HCT116 (cell line): ENCODE results near the gene SELL. TPM values are rescaled to one million over a fixed set of nuclear protein-coding genes. Genes with fewer than 3 reads are reported as not detected.
"Not testable (repeated sequence)": the region's sequence is repeated elsewhere in the genome, so short reads cannot be mapped to it uniquely, and the experiment has no call there.

Experiments used
- ATAC-seq: fragments of 200-7000 bp; cut with Tn5 transposase; 2 replicates; pipeline ENCODE4 v1.9.1; 2020; ENCODE audit warnings: mild to moderate bottlenecking, moderate library complexity
- BruUV-seq: library from RNA; stranded (reverse); fragments of 400-500 nt; replicated peaks from 2 replicates; lab custom pipeline; 2021; lab: Mats Ljungman, UMichigan
- CTCF ChIA-PET: fragments of 300-600 bp; sonication (Branson Sonifier 250); formaldehyde crosslinking; loops from one replicate; lab custom pipeline; 2021; ENCODE audit warnings: antibody characterized with exemption; lab: Charles Lee
- POLR2A ChIA-PET: fragments of 300-600, 350-600 bp; sonication (Branson Sonifier 250); formaldehyde crosslinking; loops from one replicate; lab custom pipeline; 2021; ENCODE audit warnings: antibody characterized with exemption; lab: Charles Lee
- RAD21 ChIA-PET, 2 experiments: fragments of 300-600 bp; sonication (Branson Sonifier 250); formaldehyde crosslinking; loops; one replicate each; lab custom pipeline; 2023; ENCODE audit warnings: low total read pairs in 2 of 2; ENCODE audit not compliant: uncharacterized antibody in 2 of 2, unreplicated experiment in 2 of 2, low non-redundant PET in 1 of 2; lab: Charles Lee
- DNase-seq: peaks from one replicate; pipeline ENCODE4 v3.0.0-alpha.2; 2010; ENCODE audit warnings: low read depth, low spot score
- H2AFZ ChIP-seq: fragments of 200-600 bp; shearing (Covaris generic), sonication (generic); 2 replicates; pipeline ENCODE4 v1.6.1; 2017; ENCODE audit warnings: low read depth, mixed run types, mixed read lengths, antibody characterized with exemption, low read length; ENCODE audit not compliant: poor library complexity, severe bottlenecking
- H3K27ac ChIP-seq: 2 replicates; pipeline ENCODE4 v1.5.1; 2012; ENCODE audit warnings: low read depth, low read length
- H3K27me3 ChIP-seq: fragments of 200-600 bp; sonication (generic); 2 replicates; pipeline ENCODE4 v1.6.1; 2016; ENCODE audit warnings: mixed run types, low read length, mixed read lengths; ENCODE audit not compliant: insufficient read depth
- H3K36me3 ChIP-seq, 2 experiments: fragments of 200-500 bp in 1 of 2; fragments of 200-600 bp in 1 of 2; sonication (Bioruptor generic) in 1 of 2; sonication (generic) in 1 of 2; 2 replicates each; pipeline versions ENCODE4 v1.5.1 to v1.6.1; 2014 to 2016; ENCODE audit warnings: low read length in 2 of 2, inconsistent platforms in 1 of 2, mixed read lengths in 1 of 2, mixed run types in 1 of 2; ENCODE audit not compliant: insufficient read depth in 2 of 2, control insufficient read depth in 1 of 2
- H3K4me1 ChIP-seq, 2 experiments: fragments of 200-600 bp in 1 of 2; sonication (generic) in 1 of 2; 2 replicates each; pipeline versions ENCODE4 v1.5.1 to v1.6.1; 2012 to 2017; ENCODE audit warnings: low read length in 2 of 2, inconsistent platforms in 1 of 2, mild to moderate bottlenecking in 1 of 2, mixed read lengths in 1 of 2, mixed run types in 1 of 2, moderate library complexity in 1 of 2; ENCODE audit not compliant: insufficient read depth in 2 of 2, control insufficient read depth in 1 of 2
- H3K4me2 ChIP-seq: fragments of 200-600 bp; sonication (generic); 2 replicates; pipeline ENCODE4 v1.6.1; 2017; ENCODE audit warnings: mixed run types, low read length, mixed read lengths
- H3K4me3 ChIP-seq, 2 experiments: fragments of 200-600 bp in 1 of 2; sonication (generic) in 1 of 2; replicated peaks in 1 of 2; 2 replicates each; pipeline ENCODE4 v1.5.1; 2011 to 2016; ENCODE audit warnings: low read length in 2 of 2, control low read depth in 1 of 2, low read depth in 1 of 2, mild to moderate bottlenecking in 1 of 2, mixed read lengths in 1 of 2, mixed run types in 1 of 2
- H3K79me2 ChIP-seq: fragments of 200-600 bp; sonication (generic); 2 replicates; pipeline ENCODE4 v1.6.1; 2017; ENCODE audit warnings: mild to moderate bottlenecking, mixed run types, low read length, moderate library complexity, mixed read lengths; ENCODE audit not compliant: insufficient read depth
- H3K9ac ChIP-seq: fragments of 200-600 bp; sonication (generic); 2 replicates; pipeline ENCODE4 v1.6.1; 2016; ENCODE audit warnings: low read length, mixed read lengths
- H3K9me2 ChIP-seq: fragments of 200-600 bp; sonication (generic), shearing (Covaris generic); 2 replicates; pipeline ENCODE4 v1.6.1; 2017; ENCODE audit warnings: mixed run types, mild to moderate bottlenecking, moderate library complexity; ENCODE audit not compliant: insufficient read depth
- H3K9me3 ChIP-seq, 2 experiments: fragments of 200-500 bp in 1 of 2; fragments of 200-600 bp in 1 of 2; sonication (Bioruptor generic) in 1 of 2; sonication (generic) in 1 of 2; 2 replicates each; pipeline ENCODE4 v1.6.1; 2014 to 2017; ENCODE audit warnings: low read length in 2 of 2, mixed read lengths in 2 of 2, inconsistent platforms in 1 of 2, low read depth in 1 of 2, mild to moderate bottlenecking in 1 of 2, mixed run types in 1 of 2, moderate library complexity in 1 of 2; ENCODE audit not compliant: control insufficient read depth in 1 of 2, insufficient read depth in 1 of 2
- H4K20me1 ChIP-seq: fragments of 200-600 bp; sonication (generic), shearing (Covaris generic); 2 replicates; pipeline ENCODE4 v1.6.1; 2017; ENCODE audit warnings: mixed run types, mild to moderate bottlenecking, moderate library complexity; ENCODE audit not compliant: insufficient read depth
- intact Hi-C: fragments of 100-400 bp; cut with micrococcal nuclease; formaldehyde crosslinking; loops from 2 replicates; pipeline ENCODE4 v1.10.0; 2022
- total RNA-seq: library from RNA; stranded (reverse); gene quantifications from one replicate; pipeline ENCODE4 v1.2.1, GENCODE V29; 2021; ENCODE audit not compliant: unreplicated experiment

SELL gene
- total RNA-seq, 1 experiment from 2014 or later, result 4.1 TPM

DNA sequence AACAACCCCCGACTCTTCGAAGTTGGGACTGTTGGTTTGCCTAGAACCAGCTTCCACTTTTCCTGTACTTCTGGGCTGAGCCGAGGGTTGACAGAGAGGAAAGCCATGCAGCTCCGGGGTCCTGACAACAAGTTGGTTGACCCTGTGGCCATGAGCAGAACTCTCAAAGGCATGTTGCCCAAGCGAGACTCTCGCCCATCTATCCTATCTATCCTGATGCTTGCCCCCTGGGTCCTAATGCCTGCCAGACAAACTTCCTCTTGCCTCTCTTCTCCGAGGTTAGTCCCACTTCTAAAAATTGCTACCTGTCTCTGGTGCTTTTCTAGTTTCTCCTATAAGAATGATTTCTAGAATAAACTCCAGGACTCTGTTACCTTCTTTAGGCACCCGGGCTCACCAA lies 48.7 kb downstream of the SELL start:
- H3K9me2 ChIP-seq, H3K27me3 ChIP-seq, H3K9ac ChIP-seq, ATAC-seq, H3K36me3 ChIP-seq, H3K27ac ChIP-seq, H3K4me2 ChIP-seq, RAD21 ChIA-PET, H3K4me3 ChIP-seq, CTCF ChIA-PET, H2AFZ ChIP-seq, H3K4me1 ChIP-seq, DNase-seq, H3K79me2 ChIP-seq, POLR2A ChIA-PET, H4K20me1 ChIP-seq, intact Hi-C loops, H3K9me3 ChIP-seq, BruUV-seq: not testable (repeated sequence)

GRCh38 chr1:169661066-169661465 lies 50.4 kb downstream of the SELL start:
- CTCF ChIA-PET, H2AFZ ChIP-seq, H3K27me3 ChIP-seq, H3K9me2 ChIP-seq, H3K27ac ChIP-seq, H3K4me1 ChIP-seq, H4K20me1 ChIP-seq, H3K79me2 ChIP-seq, RAD21 ChIA-PET, ATAC-seq, DNase-seq, H3K4me3 ChIP-seq, H3K4me2 ChIP-seq, intact Hi-C loops, H3K36me3 ChIP-seq, H3K9me3 ChIP-seq, H3K9ac ChIP-seq, BruUV-seq, POLR2A ChIA-PET: not testable (repeated sequence)

GRCh38 chr1:169658777-169659176 lies 52.6 kb downstream of the SELL start:
- CTCF ChIA-PET, H3K9me2 ChIP-seq, RAD21 ChIA-PET, H3K27me3 ChIP-seq, H3K27ac ChIP-seq, BruUV-seq, H3K4me1 ChIP-seq, POLR2A ChIA-PET, H3K36me3 ChIP-seq, H3K79me2 ChIP-seq, H4K20me1 ChIP-seq, H3K9ac ChIP-seq, DNase-seq, H3K4me2 ChIP-seq, H3K9me3 ChIP-seq, ATAC-seq, H2AFZ ChIP-seq, H3K4me3 ChIP-seq: not testable (repeated sequence)
- intact Hi-C loops, result loop anchor here (10.0 kb wide), 1 partner anchor 56 kb away; the partner anchor contains the start of gene SELL
